Measurements from ENCODE around the gene FOXI1. TPM values are rescaled to one million over a fixed set of nuclear protein-coding genes. Genes with fewer than 3 reads are reported as not detected.

The FOXI1 gene
- total RNA-seq, 2 experiments from 2014 or later: not detected

DNA sequence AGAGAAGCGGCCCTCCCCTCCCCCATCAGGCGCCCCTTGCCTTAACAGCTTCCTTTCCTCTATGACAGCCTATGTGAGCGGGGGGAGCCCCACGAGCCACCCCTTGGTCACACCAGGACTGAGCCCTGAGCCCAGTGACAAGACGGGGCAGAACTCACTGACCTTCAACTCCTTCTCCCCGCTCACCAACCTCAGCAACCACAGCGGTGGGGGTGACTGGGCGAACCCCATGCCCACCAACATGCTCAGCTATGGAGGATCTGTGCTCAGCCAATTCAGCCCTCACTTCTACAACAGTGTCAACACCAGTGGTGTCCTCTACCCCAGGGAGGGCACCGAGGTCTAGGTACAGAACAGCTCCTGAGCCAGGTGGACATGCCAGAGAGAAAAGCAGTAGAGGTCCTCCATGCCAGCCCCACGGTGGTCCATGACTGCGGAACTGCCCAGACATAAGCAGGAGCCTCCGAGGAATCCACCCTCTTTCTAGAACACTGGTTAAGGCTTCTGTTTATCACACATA is 2.6 kb downstream of the FOXI1 start:
- DNase-seq: no peak
- Mint-ChIP-seq H3K4me1 (no peaks in the 10 kb centered on the region), H3K27me3 (peaks cover 17% of the 10 kb centered on the region), H3K27ac (no peak overlapping the region), H3K9me3 (no peaks in the 10 kb centered on the region), H3K36me3 (no peaks in the 10 kb centered on the region), H3K4me3 (no peak overlapping the region)

DNA sequence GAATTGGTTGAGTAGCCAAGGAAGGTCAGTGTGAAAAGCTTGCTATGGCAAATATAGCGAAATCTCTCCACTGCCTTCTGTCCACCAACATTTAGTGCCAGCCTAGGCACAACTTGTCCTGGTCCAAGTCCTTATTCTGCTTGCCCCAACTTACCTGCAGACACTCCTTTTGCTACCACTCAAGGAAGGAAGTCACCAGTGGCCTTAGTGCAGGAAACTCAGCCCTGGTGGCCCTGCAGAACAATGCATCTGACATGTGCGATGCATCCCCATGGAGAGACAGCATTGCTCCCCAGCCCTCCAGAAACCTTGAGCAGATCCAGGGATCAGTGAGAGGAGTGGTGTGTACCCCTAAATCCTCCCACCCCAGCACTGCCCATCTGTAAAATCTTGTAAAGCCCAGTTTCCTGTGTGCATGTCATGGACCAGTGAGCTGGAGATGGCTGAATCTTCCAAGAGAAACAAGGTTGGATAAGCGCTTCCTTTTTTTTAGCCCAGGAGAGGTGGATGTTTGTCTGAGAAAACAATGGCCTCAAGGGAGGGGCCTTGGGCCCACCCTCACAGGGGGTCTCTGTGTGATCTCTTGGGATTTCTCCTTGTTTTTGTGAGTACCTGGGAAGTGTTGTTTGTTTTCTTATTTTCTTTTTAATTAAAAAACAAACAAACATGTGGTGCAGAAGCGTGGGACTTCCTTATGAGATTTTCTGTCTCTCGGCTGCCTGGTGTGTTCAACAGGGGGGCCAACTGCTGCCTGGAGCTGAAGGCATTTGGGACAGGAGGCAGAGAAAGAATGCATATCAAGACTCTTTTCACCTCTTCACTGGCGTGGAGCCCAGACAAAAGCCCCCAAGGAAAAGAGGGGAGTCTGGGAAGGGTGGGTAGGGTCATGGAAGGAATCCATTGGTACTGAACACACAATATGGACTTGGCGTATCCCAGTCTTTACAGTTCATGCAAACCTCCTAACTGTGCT is 3.6 kb downstream of the FOXI1 start:
- no peaks in the 10 kb centered on the region for H3K4me1 Mint-ChIP-seq
- H3K27ac Mint-ChIP-seq: no peak overlapping the region
- no peaks in the 10 kb centered on the region for H3K9me3 Mint-ChIP-seq
- H3K27me3 Mint-ChIP-seq: peaks cover 17% of the 10 kb centered on the region
- H3K4me3 Mint-ChIP-seq: no peak overlapping the region
- DNase-seq: no peak
- no peaks in the 10 kb centered on the region for H3K36me3 Mint-ChIP-seq

DNA sequence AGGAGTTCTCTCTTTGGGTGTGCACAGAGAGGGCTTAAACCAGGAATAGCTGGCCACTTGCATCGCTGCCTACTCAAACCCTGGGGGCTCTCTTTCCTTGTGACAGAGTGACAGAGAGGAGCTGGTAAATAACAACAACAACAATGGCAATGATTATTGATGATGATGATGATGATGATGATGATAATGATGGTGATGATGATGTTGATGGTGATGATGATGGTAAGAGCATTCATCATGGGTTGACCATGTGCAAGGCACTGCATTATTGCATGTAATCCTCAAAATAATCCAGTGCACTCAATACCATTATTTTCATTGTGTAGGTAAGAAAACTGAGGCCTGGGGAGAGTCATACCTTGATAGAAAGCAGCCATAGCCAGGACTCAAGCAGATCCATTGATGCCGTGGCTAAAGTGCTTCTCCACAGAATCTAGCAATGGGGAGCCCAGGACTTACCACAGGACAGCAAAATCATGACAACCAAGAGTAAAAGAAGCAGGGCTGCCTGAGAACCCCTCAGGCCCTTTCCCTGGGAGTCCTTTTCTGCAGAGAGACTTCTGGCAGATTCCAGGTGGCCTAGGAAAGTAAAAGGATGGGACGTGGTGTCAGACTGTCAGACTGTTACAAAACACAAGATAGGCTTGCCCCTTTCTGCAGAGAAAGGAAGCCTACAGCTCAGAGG is 4.8 kb downstream of the FOXI1 start:
- H3K4me1 Mint-ChIP-seq: no peaks in the 10 kb centered on the region
- no peak for DNase-seq
- no peaks in the 10 kb centered on the region for H3K9me3 Mint-ChIP-seq
- no peak overlapping the region for H3K27ac Mint-ChIP-seq
- no peaks in the 10 kb centered on the region for H3K36me3 Mint-ChIP-seq
- peaks cover 12% of the 10 kb centered on the region for H3K27me3 Mint-ChIP-seq
- H3K4me3 Mint-ChIP-seq: no peak overlapping the region

DNA sequence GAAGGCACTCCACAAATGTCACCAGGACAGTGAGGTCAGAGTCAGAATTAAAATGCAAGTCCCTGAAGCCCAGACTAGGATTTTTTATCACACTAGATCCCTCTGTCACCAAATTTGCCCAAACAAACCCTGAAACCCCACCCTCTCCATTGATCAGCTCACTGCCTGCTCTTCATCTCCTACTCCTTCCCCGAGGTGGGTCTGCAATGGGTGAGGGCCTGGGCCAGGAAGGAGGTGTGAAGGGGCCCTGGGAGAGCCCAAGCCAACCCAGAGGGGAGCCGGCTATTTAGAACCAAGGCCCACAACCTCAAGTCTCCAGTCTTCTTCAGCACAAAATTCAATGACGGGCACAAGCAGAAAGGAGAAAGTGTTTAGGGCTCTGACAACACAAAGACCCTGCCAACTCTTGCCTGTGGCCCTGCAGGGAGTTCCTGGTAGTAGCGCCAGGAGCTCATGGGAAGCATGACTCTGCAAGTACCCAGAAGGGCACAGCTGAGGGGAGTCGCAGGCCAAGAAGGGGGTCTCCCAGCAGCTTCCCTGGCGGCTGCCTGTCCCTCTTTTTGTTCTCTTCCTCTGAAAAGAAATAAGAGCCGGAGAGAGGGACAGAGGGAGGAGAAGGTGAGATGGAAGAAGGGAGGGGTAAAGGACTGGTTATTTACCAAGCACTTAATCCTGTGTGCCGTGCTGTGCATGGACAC is 5.5 kb downstream of the FOXI1 start:
- H3K4me3 Mint-ChIP-seq: no peak overlapping the region
- no peak overlapping the region for H3K27ac Mint-ChIP-seq
- peaks cover 9% of the 10 kb centered on the region for H3K27me3 Mint-ChIP-seq
- H3K4me1 Mint-ChIP-seq: no peaks in the 10 kb centered on the region
- no peaks in the 10 kb centered on the region for H3K36me3 Mint-ChIP-seq
- no peaks in the 10 kb centered on the region for H3K9me3 Mint-ChIP-seq
- no peak for DNase-seq

DNA sequence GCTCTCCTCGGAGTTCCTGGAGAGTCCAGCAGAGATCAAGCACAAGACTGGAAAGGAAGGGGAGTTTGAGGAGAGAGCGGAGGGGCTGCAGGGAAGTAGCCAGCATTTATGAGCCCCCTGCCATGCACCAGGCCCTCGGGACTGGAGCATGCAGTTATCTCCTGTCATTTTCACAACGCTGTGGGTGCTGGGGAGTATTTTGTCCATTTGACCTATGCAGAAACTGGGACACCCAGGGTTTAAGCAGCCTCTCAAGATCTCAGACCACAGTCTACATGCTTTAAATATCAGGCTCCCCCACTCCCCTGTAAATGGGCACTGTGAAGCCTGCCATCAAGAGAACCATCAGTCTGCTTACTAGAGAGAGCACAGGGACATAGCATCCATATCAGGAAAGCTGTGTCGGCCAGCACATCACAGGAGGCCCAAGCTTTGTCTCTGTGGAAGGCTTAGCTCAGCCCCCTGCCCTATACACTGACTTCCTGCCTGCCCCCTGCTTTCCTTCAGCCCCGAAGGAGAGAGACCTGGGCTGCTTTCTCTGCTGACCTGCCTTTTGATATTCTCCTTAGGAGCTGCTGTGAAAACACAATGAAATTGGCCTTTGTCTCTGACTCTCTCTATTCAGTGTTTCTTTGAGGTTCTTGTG is 7.3 kb downstream of the FOXI1 start:
- no peak overlapping the region for H3K27ac Mint-ChIP-seq
- no peak for DNase-seq
- H3K27me3 Mint-ChIP-seq: no peaks in the 10 kb centered on the region
- H3K4me1 Mint-ChIP-seq: no peaks in the 10 kb centered on the region
- no peaks in the 10 kb centered on the region for H3K36me3 Mint-ChIP-seq
- H3K9me3 Mint-ChIP-seq: no peaks in the 10 kb centered on the region
- H3K4me3 Mint-ChIP-seq: no peak overlapping the region

DNA sequence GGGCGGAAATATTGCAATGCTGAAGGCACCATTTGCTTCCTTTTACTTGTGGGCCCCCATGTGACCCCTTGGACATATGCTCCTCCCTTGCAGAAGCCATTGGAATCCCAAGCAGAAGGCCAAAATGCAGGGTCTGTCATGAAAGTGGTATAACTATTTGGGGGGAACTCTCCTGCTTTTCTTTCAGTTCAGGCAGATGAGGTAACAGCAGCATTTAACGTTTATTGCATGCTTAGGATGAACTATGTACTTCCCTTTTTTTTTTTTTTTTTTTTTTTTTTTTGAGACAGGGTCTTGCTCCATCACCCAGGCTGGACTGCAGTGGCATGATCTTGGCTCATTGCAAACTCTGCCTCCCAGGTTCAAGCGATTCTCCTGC is 7.8 kb downstream of the FOXI1 start:
- H3K4me3 Mint-ChIP-seq: no peak overlapping the region

DNA sequence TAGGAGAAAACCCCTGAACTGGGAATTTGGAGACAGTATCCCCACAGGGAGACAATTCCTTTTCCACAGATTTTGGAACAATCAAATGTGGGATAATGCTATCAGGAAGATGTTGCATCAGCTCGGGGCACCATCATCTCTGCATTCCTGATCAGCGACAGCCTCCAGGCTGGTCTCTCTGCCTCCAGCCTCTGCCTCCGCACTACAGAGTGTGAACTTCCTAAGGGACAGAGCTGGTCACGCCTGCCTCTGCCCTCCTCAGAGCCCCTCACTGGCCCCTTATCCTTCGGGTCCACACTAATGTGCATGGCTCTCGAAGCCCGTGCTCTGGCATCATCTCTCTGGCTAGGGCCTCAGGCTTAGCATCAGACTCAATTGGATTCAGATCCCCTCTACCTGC is 8.6 kb downstream of the FOXI1 start:
- H3K4me1 Mint-ChIP-seq: no peaks in the 10 kb centered on the region
- no peaks in the 10 kb centered on the region for H3K27me3 Mint-ChIP-seq
- H3K9me3 Mint-ChIP-seq: no peaks in the 10 kb centered on the region
- DNase-seq: no peak
- no peak overlapping the region for H3K27ac Mint-ChIP-seq
- no peak overlapping the region for H3K4me3 Mint-ChIP-seq
- no peaks in the 10 kb centered on the region for H3K36me3 Mint-ChIP-seq

More for the DNA sequence above, 7.8 kb downstream of the FOXI1 start:
- no peak overlapping the region for H3K27ac Mint-ChIP-seq
- no peaks in the 10 kb centered on the region for H3K9me3 Mint-ChIP-seq
- no peaks in the 10 kb centered on the region for H3K36me3 Mint-ChIP-seq
- no peaks in the 10 kb centered on the region for H3K27me3 Mint-ChIP-seq
- no peak for DNase-seq
- H3K4me1 Mint-ChIP-seq: no peaks in the 10 kb centered on the region

DNA sequence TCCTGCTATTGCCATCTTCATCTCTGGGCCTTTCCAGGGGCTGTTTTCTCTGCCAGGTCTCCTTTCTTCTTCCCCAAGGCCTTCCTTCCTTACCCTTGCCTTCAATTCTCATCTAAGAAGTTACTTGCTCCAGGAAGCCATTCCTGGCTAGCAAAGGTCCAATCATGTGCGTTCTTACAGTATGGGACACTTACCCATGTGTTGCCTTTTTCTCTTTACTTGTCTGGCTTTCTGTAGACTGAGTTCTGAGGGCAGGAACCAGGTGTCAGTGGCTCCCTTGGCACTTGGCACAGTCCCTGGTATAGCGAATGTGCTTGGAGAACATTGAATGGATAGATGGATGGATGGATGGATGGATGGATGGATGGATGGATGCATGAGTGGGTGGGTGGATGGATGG is 10.2 kb downstream of the FOXI1 start:
- Mint-ChIP-seq H3K36me3 (no peaks in the 10 kb centered on the region), H3K4me1 (no peaks in the 10 kb centered on the region)

DNA sequence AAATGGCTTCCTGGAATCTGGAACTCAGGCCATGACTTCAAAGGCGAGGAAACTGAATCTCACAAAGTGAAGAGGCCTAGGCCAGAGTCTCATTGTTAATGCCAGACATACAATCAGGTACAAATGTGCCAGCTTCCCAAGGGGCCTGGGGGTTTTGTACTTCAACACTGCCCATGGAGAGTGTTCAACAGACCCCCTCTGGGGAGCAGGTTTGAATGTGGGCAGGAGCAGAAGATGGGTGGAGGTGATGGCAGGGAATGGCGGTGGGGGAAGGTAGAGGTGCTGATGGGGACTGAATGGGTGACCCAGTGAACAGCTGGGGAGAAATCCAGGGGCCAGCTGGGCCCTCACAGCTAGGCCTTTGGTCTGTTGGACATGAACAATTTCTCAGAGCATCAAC is 12.0 kb downstream of the FOXI1 start:
- Mint-ChIP-seq H3K27ac (no peak overlapping the region), H3K4me3 (no peak overlapping the region), H3K36me3 (no peaks in the 10 kb centered on the region), H3K4me1 (no peaks in the 10 kb centered on the region), H3K9me3 (no peaks in the 10 kb centered on the region), H3K27me3 (no peaks in the 10 kb centered on the region)
- no peak for DNase-seq

More for the DNA sequence above, 10.2 kb downstream of the FOXI1 start:
- Mint-ChIP-seq H3K27ac (no peak overlapping the region), H3K9me3 (no peaks in the 10 kb centered on the region), H3K27me3 (no peaks in the 10 kb centered on the region), H3K4me3 (no peak overlapping the region)
- no peak for DNase-seq

DNA sequence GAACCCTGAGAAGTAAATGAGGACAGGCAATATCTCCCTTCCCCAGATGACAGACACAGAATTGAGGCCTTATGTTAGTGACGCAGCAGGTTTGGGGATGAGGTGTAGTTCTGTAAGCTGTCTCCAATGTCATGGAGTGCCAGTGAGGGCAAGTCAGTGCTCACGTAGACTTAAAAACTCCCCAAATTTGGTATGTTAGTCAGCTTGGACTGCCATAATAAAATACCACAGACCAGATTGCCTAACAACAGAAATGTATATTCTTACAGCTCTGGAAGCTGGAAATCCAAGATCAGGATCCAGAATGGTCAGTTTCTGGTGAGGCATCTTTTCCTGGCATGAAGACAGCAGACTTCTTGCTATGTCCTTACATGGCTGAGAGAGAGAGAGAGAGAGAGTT is 14.9 kb downstream of the FOXI1 start:
- Mint-ChIP-seq H3K4me3 (no peak overlapping the region), H3K27me3 (no peaks in the 10 kb centered on the region)

DNA sequence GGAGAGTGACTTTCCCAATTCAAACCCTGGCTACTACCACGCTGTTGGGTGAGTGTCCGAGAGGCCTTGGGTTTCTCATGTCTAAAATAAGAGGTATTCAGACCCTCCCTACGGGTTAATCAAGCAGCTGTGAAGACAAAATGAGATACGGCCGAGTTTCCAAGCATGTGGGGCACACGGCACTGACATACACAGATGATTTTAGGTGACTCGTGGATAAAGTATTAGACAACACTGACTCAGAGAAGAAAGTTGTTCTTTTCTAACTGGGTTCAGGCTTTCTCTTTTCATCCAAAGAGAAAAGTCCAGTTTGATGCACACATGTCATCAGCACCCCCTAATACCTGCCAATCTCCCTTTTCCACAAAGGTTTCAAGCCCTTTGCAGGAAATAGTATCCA is 15.6 kb downstream of the FOXI1 start:
- Mint-ChIP-seq H3K36me3 (peaks cover 3% of the 10 kb centered on the region), H3K27ac (no peak overlapping the region), H3K4me3 (no peak overlapping the region), H3K27me3 (peaks cover 6% of the 10 kb centered on the region), H3K4me1 (no peaks in the 10 kb centered on the region), H3K9me3 (peaks cover 10% of the 10 kb centered on the region)
- no peak for DNase-seq

More for the DNA sequence above, 14.9 kb downstream of the FOXI1 start:
- no peaks in the 10 kb centered on the region for H3K36me3 Mint-ChIP-seq
- DNase-seq: no peak
- H3K27ac Mint-ChIP-seq: no peak overlapping the region
- H3K4me1 Mint-ChIP-seq: no peaks in the 10 kb centered on the region
- H3K9me3 Mint-ChIP-seq: peaks cover 3% of the 10 kb centered on the region

DNA sequence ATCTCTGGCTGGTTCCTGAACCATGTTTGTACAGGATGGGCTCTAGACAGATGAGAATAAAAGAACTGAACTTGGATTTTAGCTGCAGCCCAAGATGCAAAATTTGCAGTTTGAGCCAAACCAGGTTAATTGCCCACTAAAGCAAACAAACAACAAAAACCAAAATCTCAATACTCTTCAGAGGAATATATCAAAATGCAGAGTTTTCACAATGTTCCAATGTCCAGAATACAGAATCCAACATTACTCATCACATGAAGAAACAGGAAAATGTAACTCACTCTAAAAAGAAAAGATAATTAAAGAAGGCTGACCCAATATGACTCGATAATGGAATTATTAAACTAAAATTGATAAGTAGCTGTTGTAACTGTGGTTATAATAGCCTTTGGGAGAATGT is 20.4 kb downstream of the FOXI1 start:
- no peak overlapping the region for H3K27ac Mint-ChIP-seq
- no peaks in the 10 kb centered on the region for H3K4me1 Mint-ChIP-seq
- no peak overlapping the region for H3K4me3 Mint-ChIP-seq
- H3K9me3 Mint-ChIP-seq: peaks cover 18% of the 10 kb centered on the region
- DNase-seq: no peak
- H3K36me3 Mint-ChIP-seq: peaks cover 3% of the 10 kb centered on the region
- H3K27me3 Mint-ChIP-seq: peaks cover 28% of the 10 kb centered on the region

DNA sequence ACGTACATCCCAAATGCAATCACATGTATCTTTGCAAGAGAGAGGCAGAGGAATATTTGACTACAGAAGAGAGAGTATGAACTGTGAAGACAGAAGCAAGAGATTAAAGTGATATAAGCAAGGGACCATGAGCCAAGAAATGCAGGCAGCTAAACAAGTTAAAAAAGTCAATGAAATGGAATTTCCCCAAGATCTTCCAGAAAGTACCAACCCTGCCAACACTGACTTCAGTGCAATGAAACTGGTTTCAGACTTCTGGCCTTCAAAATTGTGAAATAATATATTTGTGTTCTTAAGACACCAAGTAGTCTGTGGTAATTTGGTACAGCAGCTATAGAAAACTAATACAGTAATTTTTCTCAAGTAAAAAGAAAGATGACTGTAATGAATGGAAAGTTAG is 20.9 kb downstream of the FOXI1 start:
- H3K4me3 Mint-ChIP-seq: no peak overlapping the region
- no peak overlapping the region for H3K27ac Mint-ChIP-seq
- peaks cover 28% of the 10 kb centered on the region for H3K27me3 Mint-ChIP-seq
- peaks cover 18% of the 10 kb centered on the region for H3K9me3 Mint-ChIP-seq
- H3K36me3 Mint-ChIP-seq: peaks cover 3% of the 10 kb centered on the region
- DNase-seq: no peak
- H3K4me1 Mint-ChIP-seq: no peaks in the 10 kb centered on the region

DNA sequence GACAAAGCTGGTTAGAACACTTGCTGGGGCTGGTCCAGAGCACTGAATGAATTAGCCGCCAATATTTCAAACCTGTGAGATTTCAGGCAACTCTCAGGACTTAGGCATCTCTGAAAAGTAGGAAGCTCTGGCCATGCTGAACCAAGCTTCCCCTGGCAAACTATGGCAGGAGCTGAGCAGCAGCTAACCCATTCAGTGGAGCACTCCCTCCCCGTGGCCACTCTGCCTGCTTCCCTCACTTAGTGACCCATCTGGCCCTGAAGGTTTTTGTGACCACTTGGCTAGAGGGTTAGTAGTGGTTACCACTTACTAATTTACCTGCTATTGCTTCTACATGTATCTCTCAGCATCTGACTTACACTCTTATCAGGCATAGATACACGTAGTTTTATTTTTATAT is 25.5 kb downstream of the FOXI1 start:
- H3K36me3 Mint-ChIP-seq: peaks cover under 1% of the 10 kb centered on the region
- no peak for DNase-seq
- no peak overlapping the region for H3K27ac Mint-ChIP-seq
- peaks cover 9% of the 10 kb centered on the region for H3K9me3 Mint-ChIP-seq
- no peak overlapping the region for H3K4me3 Mint-ChIP-seq
- peaks cover 23% of the 10 kb centered on the region for H3K27me3 Mint-ChIP-seq
- H3K4me1 Mint-ChIP-seq: no peaks in the 10 kb centered on the region

All from activated naive CD8-positive, alpha-beta T cell treated with anti-CD3 and anti-CD28 coated beads for 36 hours (primary cell).